GM18498 (cell line): ENCODE data around the gene ZMYND8.
"Not testable (repeated sequence)": the region's sequence is repeated elsewhere in the genome, so short reads cannot be mapped to it uniquely, and the experiment has no call there.

Experiments
- ATAC-seq: cut with Tn5 transposase; IDR thresholded peaks from one replicate; pipeline ENCODE4 v1.9.1; 2021; ENCODE audit warnings: mild to moderate bottlenecking, moderate library complexity; ENCODE audit not compliant: unreplicated experiment

The ZMYND8 gene

DNA sequence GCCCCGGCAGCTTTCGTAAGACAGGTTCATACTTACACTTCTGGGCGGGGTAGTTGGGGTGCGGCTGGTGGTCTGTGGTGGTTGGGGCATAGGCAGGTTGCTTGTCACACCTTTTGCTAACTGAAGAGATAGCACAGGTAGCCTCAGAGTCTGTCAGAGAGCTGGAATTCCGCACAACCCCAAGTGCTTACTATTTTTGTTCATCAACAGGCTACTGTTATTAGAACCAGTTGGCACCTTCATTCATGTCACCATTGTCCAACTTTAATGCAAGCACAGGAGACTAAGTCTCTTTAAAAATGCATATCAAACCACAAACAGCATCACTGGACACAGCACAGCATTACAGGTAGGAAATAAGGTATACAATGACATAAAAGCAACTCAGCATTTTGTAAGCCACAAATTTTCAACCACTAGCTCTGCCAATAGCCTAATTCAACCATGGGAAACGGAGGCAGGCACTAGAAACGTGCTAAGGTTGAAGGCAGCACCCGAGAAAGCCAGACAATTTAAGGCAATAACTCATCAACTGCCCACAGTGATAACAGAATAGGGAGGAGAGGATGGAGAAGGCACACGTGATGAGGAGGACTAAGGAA lies 143.8 kb downstream of the ZMYND8 start:
- ATAC-seq: no peak

DNA sequence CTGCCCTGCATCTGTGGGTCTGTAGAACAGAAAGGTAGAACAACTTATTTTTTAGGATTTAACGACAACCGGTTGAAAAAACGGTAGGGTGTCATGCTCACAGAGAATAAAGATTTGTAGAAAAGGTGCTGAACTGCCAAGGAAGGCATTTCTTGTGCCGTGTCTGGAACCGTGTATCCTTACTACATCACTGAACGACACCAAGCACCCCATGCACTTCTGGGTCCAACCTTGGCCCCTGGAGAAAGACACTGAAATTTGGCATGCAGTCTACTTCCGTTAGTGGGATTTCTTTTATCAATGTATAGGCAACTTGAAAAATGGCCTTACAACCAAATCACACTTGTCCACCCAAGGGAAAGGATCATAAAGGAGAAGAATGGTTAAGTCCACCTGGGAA lies 145.5 kb downstream of the ZMYND8 start:
- no peak for ATAC-seq

DNA sequence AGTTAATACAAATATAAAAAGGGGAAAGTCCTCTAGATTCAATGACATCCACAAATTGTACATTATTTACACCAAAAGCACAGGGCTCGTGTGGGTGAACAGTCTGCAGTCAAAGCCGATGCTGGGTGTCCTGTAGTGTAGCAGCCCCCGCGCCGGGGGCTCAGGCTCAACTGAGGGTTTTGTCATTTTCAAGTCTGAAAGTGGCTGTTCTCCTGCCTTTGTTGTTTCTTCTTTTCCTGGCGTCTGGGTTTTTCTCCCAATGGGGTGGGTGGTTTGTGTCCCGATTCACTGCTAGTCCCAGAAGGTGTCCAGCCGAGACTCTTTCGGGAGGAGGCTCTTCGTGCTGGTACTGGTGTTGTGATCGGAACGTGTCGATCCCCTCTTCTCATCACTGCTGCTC lies 146.0 kb downstream of the ZMYND8 start:
- ATAC-seq: no peak

DNA sequence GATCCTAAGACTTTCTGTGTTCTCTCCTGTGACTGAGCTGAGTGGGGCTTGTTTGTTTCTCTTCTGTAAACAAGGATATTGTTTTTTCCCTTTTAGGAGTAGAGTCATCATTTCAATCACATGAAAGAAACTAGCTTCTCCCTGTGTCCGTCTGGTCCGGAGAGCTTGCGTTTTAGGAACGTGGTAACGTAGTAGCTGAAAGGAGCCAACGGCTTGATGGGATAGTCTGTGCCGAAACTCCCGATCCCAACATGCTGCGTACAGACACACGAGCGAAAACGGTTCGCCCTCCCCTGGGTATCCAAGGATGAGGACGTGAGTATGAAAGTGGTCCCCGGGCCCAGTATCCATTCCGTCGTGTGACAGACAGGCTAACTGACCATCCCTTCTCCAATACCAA lies 146.5 kb downstream of the ZMYND8 start:
- no peak for ATAC-seq

DNA sequence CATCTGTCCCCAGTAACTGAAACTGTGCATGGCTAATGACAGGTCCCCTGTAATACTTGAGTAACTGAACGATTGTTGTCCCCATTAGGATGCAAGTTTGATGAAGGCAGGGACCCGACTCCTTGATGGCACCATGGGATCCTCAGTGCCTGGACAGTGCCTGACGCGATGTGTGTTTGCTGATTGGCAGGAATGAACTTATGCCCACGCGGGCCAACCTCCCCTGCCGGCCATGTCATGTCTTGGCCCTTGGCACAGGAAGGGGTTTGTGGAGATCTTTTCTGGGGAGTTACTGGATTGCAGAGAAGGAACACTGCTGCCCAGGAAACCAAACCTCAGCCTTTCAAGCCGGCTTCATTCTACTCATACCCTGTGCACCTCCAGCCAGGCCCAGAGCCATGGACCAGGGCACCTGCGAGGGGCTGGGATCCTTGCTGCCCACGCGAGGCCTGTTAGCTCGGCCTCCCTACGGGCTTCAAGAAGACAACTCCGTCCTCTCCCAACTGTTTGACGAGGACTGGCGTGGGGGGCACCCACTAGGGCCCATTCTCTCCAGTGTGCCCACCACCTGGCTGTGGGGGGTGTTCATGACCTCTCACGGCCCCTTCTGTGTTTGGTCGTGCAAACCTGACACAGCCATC lies 147.8 kb downstream of the ZMYND8 start:
- no peak for ATAC-seq

DNA sequence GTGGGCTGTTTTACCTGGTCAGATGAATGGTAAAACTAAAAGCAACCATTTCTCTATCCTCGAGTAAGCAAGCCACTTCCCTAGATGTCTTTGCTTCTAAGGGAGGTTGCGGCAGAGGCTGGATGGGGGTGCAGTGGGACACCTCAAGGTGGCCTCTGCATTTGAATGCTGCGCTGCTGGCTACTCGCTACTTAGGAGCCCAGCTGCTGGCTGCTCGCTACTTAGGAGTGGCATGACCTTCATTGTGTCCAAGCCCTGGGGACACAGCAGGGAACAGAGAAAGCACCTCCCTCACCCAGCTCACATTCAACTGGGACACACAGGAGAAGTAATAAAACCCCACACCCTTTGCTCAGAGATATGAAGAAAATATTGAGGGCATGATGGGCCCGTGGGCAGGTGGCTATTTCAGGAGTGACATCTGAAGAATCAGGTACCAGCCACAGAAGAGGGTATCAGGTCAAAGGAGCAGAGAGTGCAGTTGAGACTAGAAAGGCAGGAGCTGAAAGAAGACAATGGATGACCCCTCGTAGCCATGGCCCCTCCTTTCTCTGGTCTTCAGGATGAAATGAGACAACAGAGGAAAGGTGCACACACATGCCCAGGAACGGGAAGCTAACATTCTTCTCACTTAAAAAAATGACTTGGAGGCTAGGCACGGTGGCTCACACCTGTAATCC lies 149.4 kb downstream of the ZMYND8 start:
- no peak for ATAC-seq

DNA sequence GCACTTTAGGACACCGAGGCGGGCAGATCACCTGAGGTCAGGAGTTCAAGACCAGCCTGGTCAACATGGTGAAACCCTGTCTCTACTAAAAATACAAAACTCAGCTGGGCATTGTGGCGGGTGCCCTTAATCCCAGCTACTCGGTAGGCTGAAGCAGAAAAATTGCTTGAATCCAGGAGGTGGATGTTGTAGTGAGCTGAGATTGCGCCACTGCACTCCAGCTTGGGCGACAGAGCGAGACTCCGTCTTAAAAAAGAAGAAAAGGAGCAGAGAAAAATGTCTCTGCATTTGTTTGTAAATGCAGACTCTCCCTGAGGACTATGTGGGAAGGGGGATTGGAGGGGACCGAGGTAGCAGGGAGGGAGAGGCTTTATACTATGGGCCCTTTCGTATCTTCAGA lies 149.9 kb downstream of the ZMYND8 start:
- not testable (repeated sequence) for ATAC-seq

DNA sequence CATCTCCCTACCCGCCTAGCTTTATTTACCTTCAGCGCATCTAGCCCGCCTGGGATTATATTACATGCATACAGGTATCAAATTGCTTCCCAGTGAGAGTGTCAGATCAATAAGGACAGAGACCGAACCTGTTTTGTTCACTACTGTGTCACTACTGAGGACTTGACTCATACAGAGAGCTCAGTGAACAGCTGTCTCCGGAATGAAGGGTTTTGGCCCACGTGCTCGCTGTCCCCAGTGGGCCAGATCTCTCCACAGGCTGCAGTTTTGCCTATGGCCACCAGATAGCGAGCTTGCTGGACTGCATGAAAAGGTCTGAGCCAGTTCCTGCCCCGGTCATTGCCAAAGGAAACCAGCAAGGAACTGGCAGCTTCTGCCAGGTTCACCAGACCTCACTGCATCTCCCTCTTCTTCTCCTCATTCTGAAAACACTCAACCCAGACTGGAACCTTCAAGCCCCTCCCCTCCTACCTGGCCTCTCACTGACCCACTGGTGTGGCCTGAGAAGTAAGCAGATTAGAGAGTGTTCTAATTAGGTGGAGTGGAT lies 150.8 kb downstream of the ZMYND8 start:
- no peak for ATAC-seq

DNA sequence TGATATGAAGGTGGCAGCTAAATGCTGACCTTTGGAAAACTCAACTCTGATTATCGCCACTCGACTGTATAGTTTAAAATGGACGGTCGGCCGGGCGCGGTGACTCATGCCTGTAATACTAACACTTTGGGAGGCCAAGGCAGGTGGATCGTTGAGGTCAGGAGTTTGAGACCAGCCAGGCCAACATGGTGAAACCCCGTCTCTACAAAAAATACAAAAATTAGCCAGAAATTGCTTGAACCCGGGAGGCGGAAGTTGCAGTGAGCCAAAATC lies 151.7 kb downstream of the ZMYND8 start:
- ATAC-seq: not testable (repeated sequence)

DNA sequence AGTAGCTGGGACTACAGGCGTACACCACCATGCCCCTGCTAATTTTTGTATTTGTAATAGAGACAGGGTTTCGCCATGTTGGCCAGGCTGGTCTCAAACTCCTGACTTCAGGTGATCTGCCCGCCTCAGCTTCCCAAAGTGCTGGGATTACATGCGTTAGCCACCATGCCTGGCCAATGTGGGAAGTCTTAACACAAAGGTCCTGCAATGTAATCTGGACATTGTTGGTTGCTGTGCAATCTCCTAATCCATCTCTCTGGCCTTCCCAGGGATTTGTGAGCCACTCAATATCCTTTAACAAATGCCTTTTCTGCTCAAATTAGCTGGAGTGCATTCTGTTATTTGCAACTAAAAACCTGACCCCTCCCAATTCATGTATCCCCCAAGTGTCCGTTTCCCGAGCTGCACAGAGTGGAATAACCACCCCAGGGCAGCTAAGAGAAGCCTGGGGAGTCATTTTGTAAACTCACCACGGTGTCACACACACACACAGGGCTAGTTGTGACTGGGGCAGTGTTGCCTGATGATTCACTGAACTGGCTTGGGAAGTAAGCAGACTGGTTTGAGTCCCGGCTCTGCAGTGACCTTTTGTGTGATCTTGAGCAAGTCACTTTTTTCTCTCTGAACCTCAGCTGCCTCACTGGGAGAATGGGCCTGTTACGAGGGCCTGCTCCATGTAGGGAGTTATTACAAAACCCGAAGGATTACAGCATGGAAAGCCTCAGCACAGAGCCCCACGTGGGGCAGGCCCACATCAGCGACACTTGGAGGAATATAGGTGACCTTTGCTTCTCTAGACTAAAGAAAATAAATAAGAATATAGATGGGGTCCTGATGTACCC lies 152.3 kb downstream of the ZMYND8 start:
- ATAC-seq: no peak

DNA sequence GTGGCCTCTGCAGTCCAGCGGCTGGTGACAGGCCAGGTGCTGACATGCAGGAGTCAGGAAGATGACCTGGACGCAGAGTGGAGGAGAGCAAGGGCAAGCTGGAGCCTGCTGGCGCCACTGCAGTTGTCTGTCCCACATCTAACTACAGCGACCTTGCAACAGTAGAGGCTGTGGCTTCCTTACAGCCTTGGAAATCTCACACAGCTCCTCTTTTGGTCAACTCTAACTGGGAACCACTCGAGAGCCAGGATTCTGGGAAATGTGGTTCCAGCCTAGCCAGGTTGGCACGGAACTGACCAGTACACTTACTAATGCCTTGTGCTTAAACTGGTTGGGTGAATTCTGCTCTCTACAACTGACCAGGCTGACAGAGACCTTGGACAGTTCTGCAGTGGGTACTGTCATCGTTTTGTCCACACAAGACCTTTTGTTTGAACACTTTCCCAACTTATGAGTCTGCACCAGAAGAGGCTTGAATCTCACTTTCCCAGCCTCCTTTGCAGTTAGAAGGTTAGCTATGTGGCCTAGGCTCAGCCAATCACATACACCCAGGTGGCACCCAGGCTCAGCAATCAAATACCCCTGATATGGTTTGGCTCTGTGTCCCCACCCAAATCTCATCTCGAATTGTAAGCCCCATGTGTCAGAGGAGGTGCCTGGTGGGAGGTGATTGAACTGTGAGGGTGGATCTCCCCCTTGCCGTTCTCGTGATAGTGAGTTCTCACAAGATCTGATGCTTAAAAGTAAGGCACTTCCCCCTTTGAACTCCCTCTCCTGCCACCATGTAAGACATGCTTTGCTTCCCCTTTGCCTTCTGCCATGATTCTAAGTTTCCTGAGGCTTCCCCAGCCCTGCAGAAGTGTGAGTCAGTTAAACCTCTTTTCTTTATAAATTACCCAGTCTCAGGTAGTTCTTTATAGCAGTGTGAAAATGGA lies 153.5 kb downstream of the ZMYND8 start:
- no peak for ATAC-seq

DNA sequence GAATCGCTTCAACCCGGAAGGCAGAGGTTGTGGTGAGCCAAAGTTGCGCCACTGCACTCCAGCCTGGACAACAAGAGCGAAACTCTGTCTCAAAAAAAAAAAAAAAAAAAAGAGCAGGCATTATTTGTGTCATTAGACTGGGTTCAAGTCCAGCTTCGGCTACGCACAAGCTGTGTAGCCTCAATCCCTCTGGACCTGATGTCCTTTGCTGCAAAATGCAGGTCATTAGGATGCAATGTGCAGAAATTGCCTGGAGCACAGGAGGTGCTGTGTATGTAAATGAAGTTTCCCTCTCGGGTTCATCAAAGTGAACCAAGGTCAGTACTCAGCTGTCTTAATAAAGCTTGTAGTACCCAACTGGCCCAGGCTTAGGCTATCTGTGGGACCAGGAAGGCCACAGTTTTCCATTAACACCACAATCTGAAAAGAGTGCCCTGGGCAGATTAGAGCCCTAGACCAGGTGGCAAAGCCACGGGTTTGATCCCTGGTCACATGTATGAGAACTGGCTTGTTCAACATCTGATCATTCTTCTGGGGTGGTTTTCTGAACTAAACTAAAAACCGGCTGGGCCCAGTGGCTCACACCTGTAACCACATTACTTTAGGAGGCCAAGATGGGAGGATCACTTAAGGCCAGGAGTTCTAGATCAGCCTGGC lies 155.3 kb downstream of the ZMYND8 start:
- ATAC-seq: no peak

DNA sequence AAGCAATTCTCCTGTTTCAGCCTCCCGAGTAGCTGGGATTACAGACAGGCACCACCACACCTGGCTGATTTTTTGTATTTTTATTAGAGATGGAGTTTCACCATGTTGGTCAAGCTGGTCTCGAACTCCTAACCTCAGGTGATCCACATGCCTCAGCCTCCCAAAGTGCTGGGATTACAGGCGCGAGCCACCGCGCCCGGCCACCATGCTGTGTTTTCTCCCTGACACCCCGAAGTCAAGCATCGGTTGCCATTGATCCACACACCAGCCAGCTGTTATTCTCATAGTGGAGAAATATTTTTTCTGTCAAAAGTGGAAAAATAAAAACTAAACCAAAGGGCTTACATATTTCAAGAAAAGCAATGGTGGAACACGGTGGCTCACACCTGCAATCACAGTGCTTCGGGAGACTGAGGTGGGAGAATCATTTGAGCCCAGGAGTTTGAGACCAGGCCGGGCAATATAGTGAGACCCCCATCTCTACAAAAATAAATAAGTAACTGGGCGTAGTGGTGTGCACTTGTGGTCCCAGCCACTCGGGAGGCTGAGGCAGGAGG lies 157.4 kb downstream of the ZMYND8 start:
- no peak for ATAC-seq

DNA sequence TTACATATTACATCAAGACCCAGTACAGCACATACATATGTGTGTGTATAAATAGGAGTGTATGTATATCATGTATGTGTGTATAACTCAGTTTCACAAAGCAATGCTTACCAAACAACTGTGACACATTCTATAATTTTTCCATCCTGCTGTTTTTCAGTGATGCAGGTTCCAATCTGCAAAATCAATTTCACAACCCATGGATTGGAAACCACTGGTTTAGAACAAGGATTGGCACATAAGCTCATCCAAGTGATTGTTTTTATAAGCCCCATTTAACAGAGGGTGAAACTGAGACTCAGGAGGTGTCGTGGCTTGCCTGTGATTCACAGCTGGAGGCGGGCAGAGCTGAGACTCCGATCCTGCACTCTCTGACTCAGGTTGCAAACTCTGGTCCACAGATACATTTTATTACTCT lies 158.2 kb downstream of the ZMYND8 start:
- ATAC-seq: no peak

DNA sequence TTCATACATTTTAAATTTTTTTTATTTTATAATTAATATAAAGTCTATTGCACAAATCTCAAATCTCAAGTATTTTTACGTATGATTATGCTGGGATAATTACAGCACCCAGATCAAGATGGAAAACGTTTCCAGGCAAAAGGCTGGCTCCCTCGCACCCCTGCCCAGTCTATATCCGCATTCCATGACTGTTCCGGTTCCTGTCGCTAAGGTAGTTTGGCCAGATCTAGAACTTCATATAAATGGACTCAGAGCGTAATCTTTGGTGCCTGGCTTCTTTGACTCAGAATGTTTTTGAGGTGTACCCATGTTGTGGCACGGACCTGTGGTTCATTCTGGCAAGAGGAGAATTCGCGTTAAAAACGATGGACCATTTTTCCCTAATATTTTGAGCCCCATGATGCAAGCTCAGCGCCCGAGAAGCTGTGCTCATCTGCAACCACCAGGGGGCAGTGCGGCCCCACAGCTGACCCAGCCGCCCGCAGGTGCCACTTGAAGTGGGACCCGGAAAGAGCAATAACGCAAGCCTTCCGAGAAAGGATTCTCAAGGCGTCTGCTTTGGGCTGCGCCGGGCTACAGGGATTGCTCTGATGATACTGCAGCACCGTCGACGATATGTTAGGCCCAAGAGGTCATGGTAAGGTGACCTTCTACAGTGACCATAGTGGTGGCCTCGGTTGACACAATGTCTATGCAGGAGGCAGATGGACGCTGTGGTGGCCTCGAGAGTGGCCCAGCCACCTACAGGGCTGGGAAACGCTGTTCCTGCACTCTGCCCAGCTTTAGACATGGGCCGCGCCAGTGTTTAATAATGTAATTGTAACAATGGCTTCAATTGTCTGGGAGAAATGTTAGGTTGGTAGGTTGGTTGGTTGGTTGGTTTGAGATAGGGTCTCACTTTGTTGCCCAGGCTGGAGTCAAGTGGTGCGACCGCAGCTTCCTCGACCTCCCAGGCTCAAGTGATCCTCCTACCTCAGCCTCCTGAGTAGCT lies 160.1 kb downstream of the ZMYND8 start:
- no peak for ATAC-seq

DNA sequence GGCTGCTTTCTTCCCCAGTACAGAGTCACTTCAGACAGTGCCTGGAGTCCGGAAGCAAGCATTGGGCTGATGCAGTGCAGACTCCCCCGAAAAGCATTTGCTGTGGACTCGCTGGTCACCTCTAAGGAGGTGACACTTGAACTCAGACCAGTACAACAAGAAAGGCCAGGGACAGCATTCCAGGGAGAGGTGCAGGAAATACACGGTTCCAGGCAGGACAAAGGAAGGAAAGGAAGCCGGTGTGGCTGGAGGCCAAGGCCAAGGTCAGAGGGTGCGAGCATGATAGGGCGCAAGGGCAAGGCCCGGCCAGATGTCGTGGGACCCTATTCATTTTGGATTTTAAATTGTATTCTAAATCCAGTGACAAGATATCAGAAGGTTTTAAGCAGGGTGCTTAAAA lies 160.9 kb downstream of the ZMYND8 start:
- ATAC-seq: no peak

DNA sequence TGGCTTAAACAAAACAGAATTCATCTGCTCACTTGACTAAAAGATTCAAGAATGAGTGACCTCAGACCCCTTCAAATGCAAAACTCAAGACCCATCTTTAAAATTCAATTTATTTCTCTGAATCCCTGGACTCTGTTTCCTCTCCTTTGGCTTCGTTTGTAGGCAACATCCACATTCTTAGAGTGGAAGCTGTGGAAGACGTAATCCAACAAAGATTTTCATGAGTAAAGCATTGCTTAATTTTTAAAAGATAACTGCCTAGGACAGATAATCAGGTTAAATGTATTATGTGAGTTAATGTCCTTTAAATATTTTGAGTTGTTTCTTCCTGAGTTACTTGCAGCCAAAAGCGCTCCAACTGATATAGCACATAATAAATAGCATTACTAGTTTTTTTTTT lies 164.5 kb downstream of the ZMYND8 start:
- ATAC-seq: no peak

DNA sequence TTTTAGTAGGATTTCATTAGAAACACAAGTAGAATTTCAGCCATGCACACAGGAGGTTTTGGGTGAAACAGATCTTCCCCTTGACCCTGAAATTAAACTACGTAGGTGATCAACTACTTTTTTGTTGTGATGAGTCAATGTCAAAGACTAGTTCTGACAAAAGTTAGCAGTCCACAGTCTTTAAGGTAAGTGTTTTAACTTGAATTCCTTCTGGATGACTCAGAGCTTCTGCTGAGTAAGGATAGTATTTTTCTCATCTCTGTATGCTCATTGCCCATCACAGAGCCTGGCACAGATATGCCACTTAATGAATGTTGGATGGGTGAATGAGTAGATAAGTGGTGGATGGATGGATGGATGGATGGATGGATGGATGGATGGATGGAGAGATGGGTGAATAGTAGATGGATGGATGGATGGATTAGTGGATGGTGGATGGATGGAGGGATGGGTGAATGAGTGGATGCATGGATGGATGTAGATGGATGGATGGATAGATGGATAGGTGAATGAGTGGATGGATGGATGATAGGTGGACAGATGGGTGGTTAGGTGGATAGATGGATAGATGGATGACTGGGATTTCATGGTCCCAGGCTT lies 165.3 kb downstream of the ZMYND8 start:
- no peak for ATAC-seq
